ENCODE measurements around the gene INTS1. TPM values are rescaled to one million over a fixed set of nuclear protein-coding genes. Genes with fewer than 3 reads are reported as not detected.

Gene INTS1
- total and polyA plus RNA-seq, 2 experiments from 2014 or later: 35.1 to 111 TPM

DNA sequence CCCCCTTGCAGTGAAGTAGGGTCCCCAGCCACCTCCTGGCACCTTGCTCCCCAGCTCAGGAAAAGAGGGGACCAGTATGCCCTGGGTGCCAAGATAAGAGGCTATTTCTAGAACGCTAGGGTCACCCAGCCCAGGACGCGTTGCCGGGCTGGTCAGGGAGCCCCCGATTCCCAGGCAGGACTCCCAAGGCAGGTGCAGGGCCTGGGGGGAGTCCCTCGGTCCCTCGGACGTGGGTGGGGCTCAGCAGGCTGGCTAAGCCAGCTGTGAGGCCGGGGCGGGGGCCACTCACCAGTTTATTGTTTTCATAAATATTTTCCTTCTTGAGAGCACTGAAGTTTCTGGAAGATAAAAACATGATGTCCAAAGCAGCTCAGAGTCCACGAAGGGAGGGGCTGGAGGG, 54.2 kb downstream of the INTS1 start (continued):
- TF ChIP-seq, protein P1, sequence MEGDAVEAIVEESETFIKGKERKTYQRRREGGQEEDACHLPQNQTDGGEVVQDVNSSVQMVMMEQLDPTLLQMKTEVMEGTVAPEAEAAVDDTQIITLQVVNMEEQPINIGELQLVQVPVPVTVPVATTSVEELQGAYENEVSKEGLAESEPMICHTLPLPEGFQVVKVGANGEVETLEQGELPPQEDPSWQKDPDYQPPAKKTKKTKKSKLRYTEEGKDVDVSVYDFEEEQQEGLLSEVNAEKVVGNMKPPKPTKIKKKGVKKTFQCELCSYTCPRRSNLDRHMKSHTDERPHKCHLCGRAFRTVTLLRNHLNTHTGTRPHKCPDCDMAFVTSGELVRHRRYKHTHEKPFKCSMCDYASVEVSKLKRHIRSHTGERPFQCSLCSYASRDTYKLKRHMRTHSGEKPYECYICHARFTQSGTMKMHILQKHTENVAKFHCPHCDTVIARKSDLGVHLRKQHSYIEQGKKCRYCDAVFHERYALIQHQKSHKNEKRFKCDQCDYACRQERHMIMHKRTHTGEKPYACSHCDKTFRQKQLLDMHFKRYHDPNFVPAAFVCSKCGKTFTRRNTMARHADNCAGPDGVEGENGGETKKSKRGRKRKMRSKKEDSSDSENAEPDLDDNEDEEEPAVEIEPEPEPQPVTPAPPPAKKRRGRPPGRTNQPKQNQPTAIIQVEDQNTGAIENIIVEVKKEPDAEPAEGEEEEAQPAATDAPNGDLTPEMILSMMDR (conservative IDR thresholded peaks at IDR 0.05; ENCODE audit: low read depth in 2 of 2): no peak
- no peak for TF ChIP-seq EZH2phosphoT487 (IDR thresholded peaks at IDR 0.05; ENCODE audit: unreplicated experiment)
- TF ChIP-seq NANOG (IDR thresholded peaks at IDR 0.05; ENCODE audit: borderline replicate concordance): no peak
- TF ChIP-seq, protein P2, sequence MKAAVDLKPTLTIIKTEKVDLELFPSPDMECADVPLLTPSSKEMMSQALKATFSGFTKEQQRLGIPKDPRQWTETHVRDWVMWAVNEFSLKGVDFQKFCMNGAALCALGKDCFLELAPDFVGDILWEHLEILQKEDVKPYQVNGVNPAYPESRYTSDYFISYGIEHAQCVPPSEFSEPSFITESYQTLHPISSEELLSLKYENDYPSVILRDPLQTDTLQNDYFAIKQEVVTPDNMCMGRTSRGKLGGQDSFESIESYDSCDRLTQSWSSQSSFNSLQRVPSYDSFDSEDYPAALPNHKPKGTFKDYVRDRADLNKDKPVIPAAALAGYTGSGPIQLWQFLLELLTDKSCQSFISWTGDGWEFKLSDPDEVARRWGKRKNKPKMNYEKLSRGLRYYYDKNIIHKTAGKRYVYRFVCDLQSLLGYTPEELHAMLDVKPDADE (IDR thresholded peaks at IDR 0.05): no peak
- no peak for TF ChIP-seq POLR2AphosphoS5 (IDR thresholded peaks at IDR 0.05; ENCODE audit: low read depth)
- no peak for TF ChIP-seq CREB1 (CRISPR knock-in tag; IDR thresholded peaks at IDR 0.05; ENCODE audit: low read depth)

DNA sequence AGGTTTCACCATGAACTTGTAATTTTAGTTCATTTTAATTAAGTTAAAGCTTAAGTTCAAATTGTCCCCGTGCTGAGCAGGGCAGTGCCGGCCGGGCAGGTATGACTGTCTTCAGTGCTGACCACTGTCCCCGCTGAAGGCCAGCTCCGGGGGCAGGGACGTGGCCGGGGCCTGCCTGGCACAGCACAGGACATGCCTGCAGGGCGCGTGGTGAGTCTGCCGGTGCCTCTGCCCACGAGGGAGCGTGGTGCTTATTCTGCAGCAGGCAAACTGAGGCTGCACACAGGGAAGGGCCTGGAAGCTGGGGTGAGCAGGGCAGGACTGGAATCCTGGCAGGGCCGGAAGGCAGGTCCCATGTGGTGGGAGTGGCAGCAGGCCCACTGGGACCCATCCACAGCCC, 54.7 kb downstream of the INTS1 start:
- H3K4me3 ChIP-seq: no peak overlapping the region
- no peaks in the 10 kb centered on the region for H3K36me3 Mint-ChIP-seq (ENCODE audit: low read depth)
- no peaks in the 10 kb centered on the region for H4K20me1 ChIP-seq (replicated peaks; ENCODE audit: insufficient read depth)
- H3K79me2 ChIP-seq (replicated peaks; ENCODE audit: insufficient read depth): no peaks in the 10 kb centered on the region
- H3K36me3 ChIP-seq (ENCODE audit: insufficient read depth): no peaks in the 10 kb centered on the region
- H3K27me3 ChIP-seq (ENCODE audit: insufficient read depth): no peaks in the 10 kb centered on the region
- no peak for DNase-seq (ENCODE audit: low spot score)
- peaks cover 6% of the 10 kb centered on the region for H3K27me3 Mint-ChIP-seq (ENCODE audit: insufficient read depth, low read depth, poor library complexity)
- H3F3A ChIP-seq (replicated peaks; ENCODE audit: low read depth): no peaks in the 10 kb centered on the region
- H3K27ac ChIP-seq (ENCODE audit: low read depth): no peak overlapping the region
- H3K4me1 ChIP-seq (ENCODE audit: insufficient read depth): no peaks in the 10 kb centered on the region
- H2AFZ ChIP-seq: no peak overlapping the region
- no peak for ATAC-seq
- peaks cover 2% of the 10 kb centered on the region; the same call in 1 of the 3 replicates for H3K4me1 Mint-ChIP-seq
- H3K9me2 ChIP-seq (ENCODE audit: insufficient read depth): no peaks in the 10 kb centered on the region
- H3K9me3 Mint-ChIP-seq: no peaks in the 10 kb centered on the region; the same call in 2 of the 3 replicates
- H3K4me2 ChIP-seq: no peak overlapping the region
- no peak overlapping the region for H3K4me3 Mint-ChIP-seq
- H3K27ac Mint-ChIP-seq: no peak overlapping the region
- TF ChIP-seq, protein P2 (IDR thresholded peaks at IDR 0.05): no peak
- TF ChIP-seq JUNB (IDR thresholded peaks at IDR 0.05; ENCODE audit: unreplicated experiment) (no peak), STAT1 (IDR thresholded peaks at IDR 0.05; ENCODE audit: unreplicated experiment) (no peak), ZNF114 (CRISPR knock-in tag; IDR thresholded peaks at IDR 0.05) (no peak), CREB1 (CRISPR knock-in tag; IDR thresholded peaks at IDR 0.05; ENCODE audit: low read depth) (no peak), EZH2 (IDR thresholded peaks at IDR 0.05; ENCODE audit: low read depth, unreplicated experiment) (no peak), ZNF331 (CRISPR knock-in tag; IDR thresholded peaks at IDR 0.05; ENCODE audit: low read depth) (no peak), EZH2phosphoT487 (IDR thresholded peaks at IDR 0.05; ENCODE audit: unreplicated experiment) (no peak), NANOG (IDR thresholded peaks at IDR 0.05; ENCODE audit: borderline replicate concordance) (no peak), POLR2AphosphoS5 (IDR thresholded peaks at IDR 0.05; ENCODE audit: low read depth) (no peak)
- TF ChIP-seq, protein P1 (conservative IDR thresholded peaks at IDR 0.05; ENCODE audit: low read depth in 2 of 2): no peak
- TF ChIP-seq, protein P3, sequence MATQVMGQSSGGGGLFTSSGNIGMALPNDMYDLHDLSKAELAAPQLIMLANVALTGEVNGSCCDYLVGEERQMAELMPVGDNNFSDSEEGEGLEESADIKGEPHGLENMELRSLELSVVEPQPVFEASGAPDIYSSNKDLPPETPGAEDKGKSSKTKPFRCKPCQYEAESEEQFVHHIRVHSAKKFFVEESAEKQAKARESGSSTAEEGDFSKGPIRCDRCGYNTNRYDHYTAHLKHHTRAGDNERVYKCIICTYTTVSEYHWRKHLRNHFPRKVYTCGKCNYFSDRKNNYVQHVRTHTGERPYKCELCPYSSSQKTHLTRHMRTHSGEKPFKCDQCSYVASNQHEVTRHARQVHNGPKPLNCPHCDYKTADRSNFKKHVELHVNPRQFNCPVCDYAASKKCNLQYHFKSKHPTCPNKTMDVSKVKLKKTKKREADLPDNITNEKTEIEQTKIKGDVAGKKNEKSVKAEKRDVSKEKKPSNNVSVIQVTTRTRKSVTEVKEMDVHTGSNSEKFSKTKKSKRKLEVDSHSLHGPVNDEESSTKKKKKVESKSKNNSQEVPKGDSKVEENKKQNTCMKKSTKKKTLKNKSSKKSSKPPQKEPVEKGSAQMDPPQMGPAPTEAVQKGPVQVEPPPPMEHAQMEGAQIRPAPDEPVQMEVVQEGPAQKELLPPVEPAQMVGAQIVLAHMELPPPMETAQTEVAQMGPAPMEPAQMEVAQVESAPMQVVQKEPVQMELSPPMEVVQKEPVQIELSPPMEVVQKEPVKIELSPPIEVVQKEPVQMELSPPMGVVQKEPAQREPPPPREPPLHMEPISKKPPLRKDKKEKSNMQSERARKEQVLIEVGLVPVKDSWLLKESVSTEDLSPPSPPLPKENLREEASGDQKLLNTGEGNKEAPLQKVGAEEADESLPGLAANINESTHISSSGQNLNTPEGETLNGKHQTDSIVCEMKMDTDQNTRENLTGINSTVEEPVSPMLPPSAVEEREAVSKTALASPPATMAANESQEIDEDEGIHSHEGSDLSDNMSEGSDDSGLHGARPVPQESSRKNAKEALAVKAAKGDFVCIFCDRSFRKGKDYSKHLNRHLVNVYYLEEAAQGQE (IDR thresholded peaks at IDR 0.05; ENCODE audit: unreplicated experiment): no peak

Data from GM23338 (cell line).